Activated CD8-positive, alpha-beta memory T cell treated with anti-CD3 and anti-CD28 coated beads, Interleukin-2, amount 50 U/mL, for 24 hours (primary cell): ENCODE results near the gene MAN2A1.
"Not testable (repeated sequence)": the region's sequence is repeated elsewhere in the genome, so short reads cannot be mapped to it uniquely, and the experiment has no call there.

Experiments
- DNase-seq: peaks from one replicate; pipeline ENCODE4 v3.0.0-alpha.2; 2020; ENCODE audit errors: extremely low read depth

MAN2A1 gene

GRCh38 chr5:109866051-109866450 is 176.3 kb downstream of the MAN2A1 start:
- DNase-seq = no peak

GRCh38 chr5:109868737-109869136 is 179.0 kb downstream of the MAN2A1 start:
- no peak for DNase-seq

GRCh38 chr5:109873687-109874086 is 184.0 kb downstream of the MAN2A1 start:
- no peak for DNase-seq

GRCh38 chr5:109874108-109874507 is 184.4 kb downstream of the MAN2A1 start:
- no peak for DNase-seq

- no peak for DNase-seq
These were observed 186.5 kb downstream of the MAN2A1 start for GRCh38 chr5:109876030-109876725.

- DNase-seq = no peak
These were observed 187.4 kb downstream of the MAN2A1 start for GRCh38 chr5:109876941-109877669.

GRCh38 chr5:109877670-109878045 is 187.9 kb downstream of the MAN2A1 start:
- no peak for DNase-seq

- DNase-seq = no peak
These were observed 189.2 kb downstream of the MAN2A1 start for GRCh38 chr5:109878887-109879286.

- no peak for DNase-seq
These were observed 191.4 kb downstream of the MAN2A1 start for GRCh38 chr5:109880907-109881685.

GRCh38 chr5:109882546-109882945 is 192.8 kb downstream of the MAN2A1 start:
- no peak for DNase-seq

- DNase-seq = no peak
These were observed 194.9 kb downstream of the MAN2A1 start for GRCh38 chr5:109884676-109885075.

GRCh38 chr5:109885205-109885604 is 195.5 kb downstream of the MAN2A1 start:
- DNase-seq = no peak

- DNase-seq = no peak
These were observed 199.3 kb downstream of the MAN2A1 start for GRCh38 chr5:109888989-109889388.

- not testable (repeated sequence) for DNase-seq
These were observed 203.5 kb downstream of the MAN2A1 start for GRCh38 chr5:109893271-109893670.

- DNase-seq = no peak
These were observed 208.8 kb downstream of the MAN2A1 start for GRCh38 chr5:109898269-109899162.

GRCh38 chr5:109899163-109899535 is 209.4 kb downstream of the MAN2A1 start:
- DNase-seq = no peak

GRCh38 chr5:109900461-109900860 is 210.7 kb downstream of the MAN2A1 start:
- no peak for DNase-seq

GRCh38 chr5:109900911-109901627 is 211.3 kb downstream of the MAN2A1 start:
- no peak for DNase-seq

GRCh38 chr5:109901628-109901981 is 211.9 kb downstream of the MAN2A1 start:
- no peak for DNase-seq

GRCh38 chr5:109903061-109903460 is 213.3 kb downstream of the MAN2A1 start:
- no peak for DNase-seq

- no peak for DNase-seq
These were observed 216.2 kb downstream of the MAN2A1 start for GRCh38 chr5:109905906-109906305.
